HepG2 (cell line): ENCODE measurements around the gene TMED6. TPM values are rescaled to one million over a fixed set of nuclear protein-coding genes. Genes with fewer than 3 reads are reported as not detected.

Experiments
- ARID4A ChIP-seq: sonication (generic); formaldehyde crosslinking; IDR thresholded peaks from 2 replicates; pipeline ENCODE4 v1.5.0; 2020; ENCODE audit warnings: mild to moderate bottlenecking, missing genetic modification reagents, borderline replicate concordance
- ATF3 ChIP-seq: sonication (generic); formaldehyde crosslinking; IDR thresholded peaks from 2 replicates; pipeline ENCODE4 v1.4.0; 2020; ENCODE audit warnings: missing genetic modification reagents
- CBFB ChIP-seq: sonication (generic); formaldehyde crosslinking; IDR thresholded peaks from 2 replicates; pipeline ENCODE4 v1.4.0; 2020; ENCODE audit warnings: missing genetic modification reagents
- CBX5 ChIP-seq: sonication (generic); formaldehyde crosslinking; IDR thresholded peaks from 2 replicates; pipeline ENCODE4 v1.4.0; 2020; ENCODE audit warnings: missing genetic modification reagents, borderline replicate concordance
- FOXK2 ChIP-seq: fragments of 450-650 bp; IDR thresholded peaks from 2 replicates; pipeline ENCODE4 v1.6.1; 2016
- RNF219 ChIP-seq: sonication (generic); formaldehyde crosslinking; IDR thresholded peaks from 2 replicates; pipeline ENCODE4 v1.5.0; 2020; ENCODE audit warnings: mild to moderate bottlenecking, missing genetic modification reagents
- SAP130 ChIP-seq: IDR thresholded peaks from 2 replicates; pipeline ENCODE4 v1.6.1; 2016; ENCODE audit warnings: low read depth
- SP140L ChIP-seq: sonication (generic); formaldehyde crosslinking; IDR thresholded peaks from 2 replicates; pipeline ENCODE4 v1.4.0; 2020; ENCODE audit warnings: missing genetic modification reagents, borderline replicate concordance
- TGIF2 ChIP-seq: IDR thresholded peaks from 2 replicates; pipeline ENCODE4 v1.6.1; 2016; ENCODE audit warnings: control low read depth, missing compliant biosample characterization
- ZBTB8A ChIP-seq: sonication (generic); formaldehyde crosslinking; IDR thresholded peaks from 2 replicates; pipeline ENCODE4 v1.4.0; 2020; ENCODE audit warnings: mild to moderate bottlenecking, low read depth, missing genetic modification reagents, borderline replicate concordance
- ZNF275 ChIP-seq: sonication (generic); formaldehyde crosslinking; IDR thresholded peaks from 2 replicates; pipeline ENCODE4 v1.8.0; 2022; ENCODE audit warnings: missing genetic modification reagents, mild to moderate bottlenecking, inconsistent platforms, borderline replicate concordance
- ZNF431 ChIP-seq: sonication (generic); formaldehyde crosslinking; IDR thresholded peaks from 2 replicates; pipeline ENCODE4 v1.9.0; 2022; ENCODE audit warnings: missing genetic modification reagents, low read depth, mild to moderate bottlenecking, borderline replicate concordance
- ZNF546 ChIP-seq: sonication (generic); formaldehyde crosslinking; conservative IDR thresholded peaks from 2 replicates; pipeline ENCODE4 v1.8.1; 2023; ENCODE audit warnings: mild to moderate bottlenecking, missing genetic modification reagents
- ZNF660 ChIP-seq: sonication (generic); formaldehyde crosslinking; IDR thresholded peaks from 2 replicates; pipeline ENCODE4 v1.5.1; 2020; ENCODE audit warnings: mild to moderate bottlenecking, low read depth, missing genetic modification reagents, borderline replicate concordance
- ZNF703 ChIP-seq: sonication (generic); formaldehyde crosslinking; IDR thresholded peaks from 2 replicates; pipeline ENCODE4 v1.5.1; 2020; ENCODE audit warnings: missing genetic modification reagents, mild to moderate bottlenecking, moderate library complexity, borderline replicate concordance
- ZNF775 ChIP-seq: sonication (generic); formaldehyde crosslinking; IDR thresholded peaks from 2 replicates; pipeline ENCODE4 v1.4.0; 2020; ENCODE audit warnings: missing genetic modification reagents, mild to moderate bottlenecking, moderate library complexity, borderline replicate concordance
- ZNF790 ChIP-seq: sonication (generic); formaldehyde crosslinking; IDR thresholded peaks from 2 replicates; pipeline ENCODE4 v1.8.0; 2022; ENCODE audit warnings: missing genetic modification reagents, mild to moderate bottlenecking, borderline replicate concordance
- polyA plus RNA-seq, 8 experiments: library from polyadenylated mRNA; depleted of rRNA in 3 of 8; stranded (reverse) in 7 of 8; unstranded in 1 of 8; fragments of >200 nt; fragmentation: Illumina TruSeq in 4 of 8; extraction: Trizol in 4 of 8; gene quantifications; 2 replicates each; pipeline versions ENCODE4 v1.2.1 to v1.2.3, GENCODE V29; 2011 to 2016; ENCODE audit warnings: low read depth in 4 of 8, missing spikeins in 1 of 8, mixed read lengths in 1 of 8; ENCODE audit not compliant: insufficient read depth in 1 of 8
- total RNA-seq, 5 experiments: library from RNA; depleted of rRNA; stranded (reverse); fragments of >200 nt; fragmentation: Illumina TruSeq; extraction: Trizol; gene quantifications; 2 replicates each; pipeline ENCODE4 v1.2.3, GENCODE V29; 2016; ENCODE audit warnings: low read depth in 1 of 5
- TF ChIP-seq, protein P1 (sequence below): sonication (generic); formaldehyde crosslinking; IDR thresholded peaks from 2 replicates; pipeline ENCODE4 v1.9.0; 2021; ENCODE audit warnings: missing genetic modification reagents, borderline replicate concordance

TMED6 gene
- total and polyA plus RNA-seq, 2 of the 13 experiments (the other 11 are each of a cell fraction or from before 2014, with no cell fraction given), result 9.8 to 14.4 TPM

- TF ChIP-seq CBFB (CRISPR knock-in tag) (no peak), ZNF660 (CRISPR knock-in tag) (no peak), FOXK2 (no peak), ZNF275 (CRISPR knock-in tag) (no peak), ZNF703 (CRISPR knock-in tag) (no peak), TGIF2 (CRISPR knock-in tag) (no peak), ARID4A (peak; percentile 31; the same call in 1 of the 2 replicates), ZNF790 (CRISPR knock-in tag) (no peak), SAP130 (peak; percentile 53), ZBTB8A (CRISPR knock-in tag) (no peak), SP140L (no peak), CBX5 (CRISPR knock-in tag) (peak; percentile 89; the same call in 1 of the 2 replicates), RNF219 (CRISPR knock-in tag) (no peak), ZNF431 (no peak), ZNF546 (no peak), ZNF775 (no peak), ATF3 (CRISPR knock-in tag) (0 out of 2 replicates have a peak, but pooled peaks have one; percentile 31)
- TF ChIP-seq, protein P1, sequence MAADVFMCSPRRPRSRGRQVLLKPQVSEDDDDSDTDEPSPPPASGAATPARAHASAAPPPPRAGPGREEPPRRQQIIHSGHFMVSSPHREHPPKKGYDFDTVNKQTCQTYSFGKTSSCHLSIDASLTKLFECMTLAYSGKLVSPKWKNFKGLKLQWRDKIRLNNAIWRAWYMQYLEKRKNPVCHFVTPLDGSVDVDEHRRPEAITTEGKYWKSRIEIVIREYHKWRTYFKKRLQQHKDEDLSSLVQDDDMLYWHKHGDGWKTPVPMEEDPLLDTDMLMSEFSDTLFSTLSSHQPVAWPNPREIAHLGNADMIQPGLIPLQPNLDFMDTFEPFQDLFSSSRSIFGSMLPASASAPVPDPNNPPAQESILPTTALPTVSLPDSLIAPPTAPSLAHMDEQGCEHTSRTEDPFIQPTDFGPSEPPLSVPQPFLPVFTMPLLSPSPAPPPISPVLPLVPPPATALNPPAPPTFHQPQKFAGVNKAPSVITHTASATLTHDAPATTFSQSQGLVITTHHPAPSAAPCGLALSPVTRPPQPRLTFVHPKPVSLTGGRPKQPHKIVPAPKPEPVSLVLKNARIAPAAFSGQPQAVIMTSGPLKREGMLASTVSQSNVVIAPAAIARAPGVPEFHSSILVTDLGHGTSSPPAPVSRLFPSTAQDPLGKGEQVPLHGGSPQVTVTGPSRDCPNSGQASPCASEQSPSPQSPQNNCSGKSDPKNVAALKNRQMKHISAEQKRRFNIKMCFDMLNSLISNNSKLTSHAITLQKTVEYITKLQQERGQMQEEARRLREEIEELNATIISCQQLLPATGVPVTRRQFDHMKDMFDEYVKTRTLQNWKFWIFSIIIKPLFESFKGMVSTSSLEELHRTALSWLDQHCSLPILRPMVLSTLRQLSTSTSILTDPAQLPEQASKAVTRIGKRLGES (CRISPR knock-in tag), result no peak
Measured at GRCh38 chr16:69397821-69398521, 46.4 kb upstream of the TMED6 start (continued).
